GM18507 (cell line): Measurements from ENCODE around the gene FANCM.
"Not testable (repeated sequence)": the region's sequence is repeated elsewhere in the genome, so short reads cannot be mapped to it uniquely, and the experiment has no call there.

Source experiments
- DNase-seq: peaks from one replicate; pipeline ENCODE4 v3.0.0; 2011; ENCODE audit warnings: low read depth; ENCODE audit not compliant: insufficient read length; ENCODE audit errors: extremely low spot score
- FAIRE-seq: peaks from 2 replicates; lab custom pipeline; 2011; peaks lifted over from hg19 to GRCh38; lab: Jason Lieb, UNC

Gene FANCM

GRCh38 chr14:45214341-45214740 lies 78.6 kb downstream of the FANCM start:
- not testable (repeated sequence) for FAIRE-seq, DNase-seq

GRCh38 chr14:45222485-45223262 lies 86.9 kb downstream of the FANCM start:
- no peak for DNase-seq
- peak; percentile 45 for FAIRE-seq

GRCh38 chr14:45227566-45227965 lies 91.8 kb downstream of the FANCM start:
- FAIRE-seq (no peak), DNase-seq (no peak)

- FAIRE-seq, result no peak
- DNase-seq, result no peak
Measured at GRCh38 chr14:45238988-45239387, 103.3 kb downstream of the FANCM start.

- FAIRE-seq (no peak), DNase-seq (no peak)
Measured at GRCh38 chr14:45242706-45243105, 107.0 kb downstream of the FANCM start.

GRCh38 chr14:45246151-45246550 lies 110.4 kb downstream of the FANCM start:
- no peak for DNase-seq
- FAIRE-seq, result no peak

- FAIRE-seq (peak; percentile 18), DNase-seq (no peak)
Measured at GRCh38 chr14:45246691-45247090, 111.0 kb downstream of the FANCM start.

GRCh38 chr14:45247427-45247826 lies 111.7 kb downstream of the FANCM start:
- no peak for DNase-seq
- FAIRE-seq, result no peak

GRCh38 chr14:45249856-45250575 lies 114.3 kb downstream of the FANCM start:
- DNase-seq (no peak), FAIRE-seq (peak; percentile 71)
